Bronchial epithelial cell (primary cell): ENCODE data around the gene PCDHGA4. TPM values are rescaled to one million over a fixed set of nuclear protein-coding genes. Genes with fewer than 3 reads are reported as not detected.

ENCODE experiments used
- DNase-seq: peaks from one replicate; pipeline ENCODE4 v3.0.0-alpha.2; 2010; ENCODE audit warnings: low read depth
- FAIRE-seq: peaks from 2 replicates; lab custom pipeline; 2011; peaks lifted over from hg19 to GRCh38; lab: Jason Lieb, UNC
- H3K27me3 ChIP-seq: 2 replicates; pipeline ENCODE4 v1.5.1; 2011; ENCODE audit warnings: low read length; ENCODE audit not compliant: control insufficient read depth, insufficient read depth
- H3K36me3 ChIP-seq: 2 replicates; pipeline ENCODE4 v1.5.1; 2011; ENCODE audit warnings: low read length; ENCODE audit not compliant: control insufficient read depth, insufficient read depth
- H3K4me3 ChIP-seq: 2 replicates; pipeline ENCODE4 v1.5.1; 2011; ENCODE audit warnings: mild to moderate bottlenecking, low read depth, low read length, control low read depth
- total RNA-seq: library from RNA; depleted of rRNA; stranded (reverse); fragments of >200 nt; gene quantifications from 2 replicates; pipeline ENCODE4 v1.2.1, GENCODE V29; 2014
- TF ChIP-seq, protein P1 (sequence below): IDR thresholded peaks from 2 replicates; pipeline ENCODE4 v1.5.1; 2011; ENCODE audit warnings: mild to moderate bottlenecking, moderate library complexity, low read length, control low read depth, inconsistent platforms; ENCODE audit not compliant: insufficient read depth, severe bottlenecking

PCDHGA4 gene
- total RNA-seq, 1 donor from 2014 or later: 0.53 TPM

DNA sequence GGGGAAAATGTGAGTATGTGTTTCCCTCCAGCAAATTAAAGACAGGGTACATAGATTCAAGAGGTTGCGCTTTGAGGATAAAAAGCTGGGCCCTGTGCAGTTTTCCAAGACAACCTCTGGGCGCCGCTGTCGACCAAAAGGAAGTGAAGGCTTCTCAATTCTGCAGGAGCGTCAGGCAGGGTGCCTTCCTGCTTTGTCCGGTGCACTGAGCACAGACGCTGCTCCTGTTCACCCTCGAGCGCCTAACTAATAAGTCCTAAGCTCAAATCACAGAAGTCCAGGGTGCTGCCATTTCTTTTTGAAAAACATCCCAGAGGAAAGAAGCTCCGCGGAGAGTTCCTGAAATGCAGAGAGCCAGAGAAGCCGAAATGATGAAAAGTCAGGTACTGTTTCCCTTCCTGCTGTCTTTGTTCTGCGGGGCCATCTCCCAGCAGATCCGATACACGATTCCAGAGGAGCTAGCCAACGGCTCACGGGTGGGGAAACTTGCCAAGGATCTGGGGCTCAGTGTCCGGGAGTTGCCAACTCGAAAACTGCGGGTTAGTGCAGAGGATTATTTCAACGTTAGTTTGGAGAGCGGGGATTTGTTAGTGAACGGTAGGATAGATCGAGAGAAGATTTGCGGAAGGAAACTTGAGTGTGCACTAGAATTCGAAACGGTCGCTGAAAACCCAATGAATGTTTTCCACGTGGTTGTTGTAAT is 4.8 kb upstream of the PCDHGA4 start, which contains the start of gene PCDHGB1:
PCDHGB1 (plus strand) TSS at position 183 of the 703 bp plus-strand sequence; CDS start at position 345, 162 bp downstream.
- TF ChIP-seq, protein P1, sequence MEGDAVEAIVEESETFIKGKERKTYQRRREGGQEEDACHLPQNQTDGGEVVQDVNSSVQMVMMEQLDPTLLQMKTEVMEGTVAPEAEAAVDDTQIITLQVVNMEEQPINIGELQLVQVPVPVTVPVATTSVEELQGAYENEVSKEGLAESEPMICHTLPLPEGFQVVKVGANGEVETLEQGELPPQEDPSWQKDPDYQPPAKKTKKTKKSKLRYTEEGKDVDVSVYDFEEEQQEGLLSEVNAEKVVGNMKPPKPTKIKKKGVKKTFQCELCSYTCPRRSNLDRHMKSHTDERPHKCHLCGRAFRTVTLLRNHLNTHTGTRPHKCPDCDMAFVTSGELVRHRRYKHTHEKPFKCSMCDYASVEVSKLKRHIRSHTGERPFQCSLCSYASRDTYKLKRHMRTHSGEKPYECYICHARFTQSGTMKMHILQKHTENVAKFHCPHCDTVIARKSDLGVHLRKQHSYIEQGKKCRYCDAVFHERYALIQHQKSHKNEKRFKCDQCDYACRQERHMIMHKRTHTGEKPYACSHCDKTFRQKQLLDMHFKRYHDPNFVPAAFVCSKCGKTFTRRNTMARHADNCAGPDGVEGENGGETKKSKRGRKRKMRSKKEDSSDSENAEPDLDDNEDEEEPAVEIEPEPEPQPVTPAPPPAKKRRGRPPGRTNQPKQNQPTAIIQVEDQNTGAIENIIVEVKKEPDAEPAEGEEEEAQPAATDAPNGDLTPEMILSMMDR: peak; percentile 58
- Histone ChIP-seq H3K4me3 (peak within 1 kb of the TSS; percentile 9), H3K27me3 (no peaks in the 10 kb centered on the region), H3K36me3 (no peaks in the 10 kb centered on the region)
- DNase-seq (peak; percentile 18), FAIRE-seq (peak; percentile 23)

DNA sequence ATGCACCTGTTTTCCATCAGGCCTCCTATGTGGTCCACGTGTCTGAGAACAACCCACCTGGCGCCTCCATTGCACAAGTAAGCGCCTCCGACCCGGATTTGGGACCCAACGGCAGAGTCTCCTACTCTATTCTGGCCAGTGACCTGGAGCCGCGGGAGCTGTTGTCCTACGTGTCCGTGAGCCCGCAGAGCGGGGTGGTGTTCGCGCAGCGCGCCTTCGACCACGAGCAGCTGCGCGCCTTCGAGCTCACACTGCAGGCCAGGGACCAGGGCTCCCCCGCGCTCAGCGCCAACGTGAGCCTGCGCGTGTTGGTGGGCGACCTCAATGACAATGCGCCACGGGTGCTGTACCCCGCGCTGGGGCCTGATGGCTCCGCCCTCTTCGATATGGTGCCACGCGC is 3.2 kb upstream of the PCDHGA4 start:
- FAIRE-seq: no peak
- no peak for DNase-seq
- TF ChIP-seq, protein P1: no peak
- Histone ChIP-seq H3K36me3 (no peaks in the 10 kb centered on the region), H3K4me3 (no peak overlapping the region), H3K27me3 (no peaks in the 10 kb centered on the region)

DNA sequence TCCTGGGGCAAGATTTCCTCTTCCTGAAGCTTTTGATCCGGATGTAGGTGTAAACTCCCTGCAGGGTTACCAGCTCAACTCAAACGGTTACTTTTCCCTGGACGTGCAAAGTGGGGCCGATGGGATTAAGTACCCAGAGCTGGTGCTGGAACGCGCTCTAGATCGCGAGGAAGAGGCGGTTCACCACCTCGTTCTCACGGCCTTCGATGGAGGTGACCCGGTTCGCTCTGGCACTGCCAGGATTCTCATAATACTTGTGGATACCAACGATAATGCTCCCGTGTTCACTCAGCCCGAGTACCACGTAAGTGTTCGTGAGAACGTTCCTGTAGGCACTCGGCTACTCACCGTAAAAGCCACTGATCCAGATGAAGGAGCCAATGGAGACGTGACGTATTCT is 820 bp downstream of the PCDHGA4 start:
- FAIRE-seq (no peak), DNase-seq (no peak)
- peaks cover 5% of the 10 kb centered on the region for H3K27me3 ChIP-seq
- no peaks in the 10 kb centered on the region for H3K36me3 ChIP-seq
- TF ChIP-seq, protein P1: no peak
- no peak overlapping the region for H3K4me3 ChIP-seq

DNA sequence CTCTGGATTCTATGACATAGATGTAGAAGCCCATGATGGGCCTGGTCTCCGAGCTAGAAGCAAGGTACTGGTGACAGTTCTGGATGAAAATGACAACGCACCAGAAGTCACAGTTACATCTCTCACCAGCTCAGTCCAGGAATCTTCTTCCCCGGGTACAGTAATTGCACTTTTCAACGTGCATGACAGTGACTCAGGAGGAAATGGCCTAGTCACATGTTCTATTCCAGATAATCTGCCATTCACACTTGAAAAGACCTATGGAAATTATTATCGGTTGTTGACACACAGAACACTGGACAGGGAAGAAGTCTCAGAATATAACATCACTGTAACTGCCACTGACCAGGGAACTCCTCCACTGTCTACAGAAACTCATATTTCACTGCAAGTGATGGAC is 1.3 kb downstream of the PCDHGA4 start:
- FAIRE-seq (no peak), DNase-seq (no peak)
- H3K4me3 ChIP-seq: no peak overlapping the region
- H3K36me3 ChIP-seq: no peaks in the 10 kb centered on the region
- peaks cover 5% of the 10 kb centered on the region for H3K27me3 ChIP-seq
- TF ChIP-seq, protein P1: no peak

DNA sequence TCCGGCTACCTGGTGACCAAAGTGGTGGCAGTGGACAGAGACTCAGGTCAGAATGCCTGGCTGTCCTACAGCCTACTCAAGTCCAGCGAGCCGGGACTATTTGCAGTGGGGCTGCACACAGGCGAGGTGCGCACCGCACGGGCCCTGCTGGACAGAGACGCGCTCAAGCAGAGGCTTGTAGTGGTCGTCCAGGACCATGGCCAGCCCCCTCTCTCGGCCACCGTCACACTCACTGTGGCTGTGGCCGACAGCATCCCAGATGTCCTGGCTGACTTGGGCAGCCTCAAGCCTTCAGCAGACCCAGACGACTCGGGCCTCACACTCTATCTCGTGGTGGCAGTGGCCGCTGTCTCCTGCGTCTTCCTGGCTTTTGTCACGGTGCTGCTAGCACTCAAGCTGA is 2.1 kb downstream of the PCDHGA4 start:
- TF ChIP-seq, protein P1: no peak
- Histone ChIP-seq H3K36me3 (no peaks in the 10 kb centered on the region), H3K27me3 (peaks cover 5% of the 10 kb centered on the region), H3K4me3 (no peak overlapping the region)
- no peak for DNase-seq
- FAIRE-seq: no peak
